ENCODE measurements around the gene BOK. TPM values are rescaled to one million over a fixed set of nuclear protein-coding genes. Genes with fewer than 3 reads are reported as not detected.
A peak's percentile ranks its signal among the peaks of the same experiment; 100 is the strongest.

Gene BOK
- total and polyA plus RNA-seq, 2 of the 13 experiments (the other 11 are each of a cell fraction or from before 2014, with no cell fraction given) = 35.5 to 39.2 TPM

GRCh38 chr2:241560162-241560882 is 1.8 kb downstream of the BOK start:
- POLR2A ChIA-PET = interaction anchor here (0.7 to 2.9 kb wide), 8 partner anchors 8 to 81 kb away, joined by 3 to 12 read pairs (median 4); partner anchors contain the start of gene STK25
- Histone ChIP-seq H2AFZ (ENCODE audit: low read length) (no peak overlapping the region), H3K9me3 (ENCODE audit: low read length) (no peaks in the 10 kb centered on the region), H3K4me2 (ENCODE audit: low read depth, low read length) (peak overlapping the region; percentile 92), H4K20me1 (ENCODE audit: insufficient read depth, low read length) (peaks cover 13% of the 10 kb centered on the region; the same call in 1 of the 2 replicates), H3K27me3 (ENCODE audit: control insufficient read depth in 1 of 2, insufficient read depth in 2 of 2, low read length in 2 of 2) (no peaks in the 10 kb centered on the region; a peak in 1 of 5 replicates), H3K4me3 (replicated peaks in 1 of 3; ENCODE audit: insufficient read depth in 1 of 3, low read depth in 2 of 3, low read length in 3 of 3) (peak overlapping the region; percentile 85 to 93 (median 86)), H3K79me2 (ENCODE audit: insufficient read depth, low read length) (peaks cover 18% of the 10 kb centered on the region), H3K27ac (ENCODE audit: extremely low read length, insufficient read depth, low read length) (peak overlapping the region; percentile 15), H3K4me1 (ENCODE audit: insufficient read depth, low read length) (peaks cover 54% of the 10 kb centered on the region), H3K36me3 (replicated peaks in 1 of 2; ENCODE audit: control insufficient read depth in 1 of 2, insufficient read depth in 2 of 2, low read length in 2 of 2) (peaks cover 13 to 17% of the 10 kb centered on the region in 2 experiments; a peak in 4 of 5 replicates), H3K9ac (ENCODE audit: insufficient read depth, low read depth, low read length) (peak overlapping the region; percentile 79)
- 61% methylated on average over 15 of the region's 18 CpGs for WGBS (ENCODE audit: low lambda C conversion rate)
- peak; percentile 22 for ATAC-seq
- in situ Hi-C loops (cut with HindIII; ENCODE audit: extremely low pct_ligation_motif_present, low pct_unique_long_range_greater_than_20kb) = no loop called here
- no peak for FAIRE-seq
- CTCF ChIA-PET (ENCODE audit: low intra/inter-chr PET ratio, low total read pairs) = no interaction called here
- BruUV-seq (replicated peaks) = TSS peak; percentile 69
- intact Hi-C loops (cut with micrococcal nuclease; ENCODE audit: unreplicated experiment) = no loop called here
- DNase-seq (ENCODE audit: low spot score) = no peak
- TF ChIP-seq GLI4 (CRISPR knock-in tag; IDR thresholded peaks at IDR 0.05; ENCODE audit: borderline replicate concordance) (no peak), KMT2B (CRISPR knock-in tag; IDR thresholded peaks at IDR 0.05) (no peak), AKAP8 (CRISPR knock-in tag; IDR thresholded peaks at IDR 0.05) (no peak), ZFAT (CRISPR knock-in tag; conservative IDR thresholded peaks at IDR 0.05) (no peak), ZNF362 (CRISPR knock-in tag; IDR thresholded peaks at IDR 0.05; ENCODE audit: borderline replicate concordance) (no peak), ELF3 (CRISPR knock-in tag; IDR thresholded peaks at IDR 0.05) (no peak), MTA1 (CRISPR knock-in tag; IDR thresholded peaks at IDR 0.05; ENCODE audit: borderline replicate concordance) (no peak), ATF6 (CRISPR knock-in tag; conservative IDR thresholded peaks at IDR 0.05) (no peak), NR3C1 (CRISPR knock-in tag; IDR thresholded peaks at IDR 0.05) (no peak), ZNF160 (CRISPR knock-in tag; IDR thresholded peaks at IDR 0.05) (no peak), ZNF235 (CRISPR knock-in tag; IDR thresholded peaks at IDR 0.05; ENCODE audit: borderline replicate concordance) (no peak), MEIS2 (CRISPR knock-in tag; IDR thresholded peaks at IDR 0.05) (no peak), ZMYM4 (CRISPR knock-in tag; IDR thresholded peaks at IDR 0.05) (no peak), CCAR2 (optimal IDR thresholded peaks at IDR 0.05; ENCODE audit: low read depth, low read length) (no peak), ZNF280B (CRISPR knock-in tag; IDR thresholded peaks at IDR 0.05; ENCODE audit: borderline replicate concordance) (0 out of 2 replicates have a peak, but pooled peaks have one; percentile 5), GPBP1L1 (CRISPR knock-in tag; IDR thresholded peaks at IDR 0.05) (no peak), THAP11 (CRISPR knock-in tag; IDR thresholded peaks at IDR 0.05) (no peak), ZNF446 (CRISPR knock-in tag; IDR thresholded peaks at IDR 0.05) (peak; percentile 85)
